Right atrium auricular region (tissue), 2 donors: ENCODE data around the gene RHBDL3. TPM values are rescaled to one million over a fixed set of nuclear protein-coding genes. Genes with fewer than 3 reads are reported as not detected.
A peak's percentile ranks its signal among the peaks of the same experiment; 100 is the strongest.

Source experiments
- DNase-seq: peaks from one replicate; pipeline ENCODE4 v3.0.0-alpha.2; 2019; ENCODE audit warnings: low spot score
- H3K27ac ChIP-seq, 2 donors: fragments of 200-600 bp; sonication (generic); 1 replicate in 1 of 2; 2 replicates in 1 of 2; pipeline ENCODE4 v1.5.1; 2016 to 2019
- H3K27me3 ChIP-seq, 2 donors: fragments of 200-600 bp; sonication (generic); one replicate each; pipeline versions ENCODE4 v1.5.1 to v1.6.0; 2017 to 2019
- H3K36me3 ChIP-seq: fragments of 200-600 bp; sonication (generic); one replicate; pipeline ENCODE4 v1.5.1; 2016
- H3K4me1 ChIP-seq, 2 donors: fragments of 200-600 bp; sonication (generic); one replicate each; pipeline versions ENCODE4 v1.5.1 to v1.6.0; 2017 to 2019
- H3K4me3 ChIP-seq, 2 donors: fragments of 200-600 bp; sonication (generic); 1 replicate in 1 of 2; 2 replicates in 1 of 2; pipeline ENCODE4 v1.5.1; 2017 to 2019; ENCODE audit warnings: mild to moderate bottlenecking in 1 of 2, moderate library complexity in 1 of 2
- H3K9me3 ChIP-seq, 2 donors: fragments of 200-600 bp; sonication (generic); one replicate each; pipeline ENCODE4 v1.5.1; 2019
- CTCF ChIP-seq, 2 donors: fragments of 200-600 bp; sonication (generic); IDR thresholded peaks; one replicate each; pipeline ENCODE4 v1.5.1; 2019; ENCODE audit warnings: antibody characterized with exemption in 2 of 2
- total RNA-seq, 2 donors: library from RNA; depleted of rRNA; stranded (reverse); fragments of >200 nt; gene quantifications; one replicate each; pipeline ENCODE4 v1.1.0, GENCODE V29; 2016

Gene RHBDL3
- total RNA-seq, 2 donors from 2014 or later: 18.0 to 19.2 TPM

DNA sequence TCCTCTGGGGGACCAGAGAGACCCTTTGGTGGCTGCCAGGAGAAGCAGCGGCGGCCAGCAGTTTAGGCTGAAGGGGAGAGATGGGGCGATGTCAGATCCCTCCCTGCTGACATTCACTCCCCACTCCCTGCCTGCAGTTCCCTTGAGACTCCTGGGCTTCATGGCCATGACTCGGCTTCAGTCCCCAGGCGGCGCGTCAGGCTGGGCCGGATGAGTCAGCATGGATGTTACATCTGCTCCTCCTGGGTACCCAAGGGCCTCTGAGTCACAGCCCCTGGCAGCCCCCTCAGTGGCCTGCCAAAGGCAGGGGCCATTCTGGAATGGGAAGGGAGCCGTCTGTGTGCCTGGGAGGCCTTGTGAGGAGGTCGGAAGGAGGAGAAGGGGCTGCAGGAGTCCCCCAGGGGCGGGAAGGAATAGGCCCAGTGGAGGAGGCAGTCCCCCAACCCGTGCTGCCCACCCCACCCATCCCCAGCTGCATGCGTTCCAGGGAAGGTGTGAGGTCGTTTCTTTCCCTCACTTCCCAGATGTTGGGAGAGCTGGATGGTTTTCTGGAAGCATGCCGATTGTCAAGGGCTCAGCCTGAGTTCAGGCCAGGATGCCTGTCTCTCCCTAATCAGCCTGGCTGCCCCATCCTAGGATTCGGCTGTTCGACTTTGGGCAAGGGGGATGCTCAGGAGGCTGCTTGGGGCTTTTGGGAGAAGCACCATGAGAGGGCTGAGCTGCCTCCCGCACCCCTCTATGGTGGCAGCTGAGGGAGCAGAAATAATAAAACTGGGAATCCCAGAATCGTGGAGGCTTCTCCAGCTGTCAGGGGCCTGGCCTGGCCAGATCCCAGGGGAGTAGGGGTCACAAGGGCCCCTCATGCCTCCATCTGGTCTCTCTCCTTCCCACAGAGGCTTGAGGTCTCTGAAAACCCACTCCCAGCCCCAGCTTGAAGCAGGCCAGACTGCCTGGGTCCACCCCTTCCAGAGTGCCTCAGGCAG, 9.7 kb downstream of the RHBDL3 start:
- no peak overlapping the region for H3K4me3 ChIP-seq
- peaks cover 0 to 28% of the 10 kb centered on the region in 2 donors for H3K4me1 ChIP-seq
- no peak for DNase-seq
- H3K27ac ChIP-seq: peak overlapping the region; percentile 4 to 24
- no peaks in the 10 kb centered on the region for H3K36me3 ChIP-seq
- no peak for TF ChIP-seq CTCF (IDR thresholded peaks at IDR 0.05)
- no peaks in the 10 kb centered on the region for H3K9me3 ChIP-seq
- no peaks in the 10 kb centered on the region for H3K27me3 ChIP-seq

DNA sequence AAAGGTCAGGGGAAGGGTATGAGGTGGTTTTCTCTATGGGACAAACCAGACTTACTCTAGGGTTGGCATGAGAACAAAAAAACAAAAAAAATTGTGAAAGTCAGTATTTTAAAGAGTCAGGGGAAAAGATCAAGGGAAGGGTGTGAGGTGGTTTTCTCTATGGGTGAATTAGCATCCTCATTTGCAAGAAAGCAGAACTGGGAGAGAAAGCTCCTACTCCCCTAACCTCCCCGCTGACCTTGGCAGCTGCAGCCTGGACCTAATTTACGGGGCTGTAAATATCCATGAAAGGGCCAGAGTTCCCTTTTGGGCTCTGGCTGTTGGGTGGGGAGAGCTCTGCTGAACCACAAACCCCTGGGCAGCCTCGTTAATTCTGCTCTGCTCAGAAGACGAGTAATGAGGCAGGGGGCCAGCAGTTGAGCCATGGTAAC, 10.6 kb downstream of the RHBDL3 start:
- Histone ChIP-seq H3K4me3 (no peak overlapping the region), H3K27me3 (no peaks in the 10 kb centered on the region), H3K27ac (no peak overlapping the region), H3K4me1 (peaks cover 0 to 36% of the 10 kb centered on the region in 2 donors), H3K36me3 (no peaks in the 10 kb centered on the region), H3K9me3 (no peaks in the 10 kb centered on the region)
- DNase-seq: no peak
- no peak for TF ChIP-seq CTCF (IDR thresholded peaks at IDR 0.05)

DNA sequence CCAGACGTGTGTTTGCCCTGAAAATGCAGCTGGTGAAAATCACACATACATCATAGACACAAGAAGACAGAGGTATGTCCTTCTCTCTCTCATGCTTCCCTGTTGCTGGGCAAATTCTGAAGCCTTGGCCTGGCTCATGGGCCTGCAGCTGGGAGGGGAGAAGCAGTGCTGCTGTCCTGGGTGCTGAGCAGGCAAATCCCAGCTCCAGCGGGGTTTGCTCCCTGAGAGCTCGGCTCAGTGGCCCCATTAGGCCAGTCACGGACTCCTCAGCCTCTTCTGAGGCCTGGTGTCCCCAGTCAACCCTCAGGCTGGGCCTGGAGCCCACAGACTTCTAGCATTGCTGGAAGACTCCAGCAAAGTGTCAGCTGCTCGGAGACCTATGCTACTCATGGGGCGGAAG, 11.7 kb downstream of the RHBDL3 start:
- no peak for TF ChIP-seq CTCF (IDR thresholded peaks at IDR 0.05)
- Histone ChIP-seq H3K4me1 (peaks cover 0 to 40% of the 10 kb centered on the region in 2 donors), H3K4me3 (no peak overlapping the region), H3K9me3 (no peaks in the 10 kb centered on the region), H3K36me3 (no peaks in the 10 kb centered on the region), H3K27me3 (no peaks in the 10 kb centered on the region), H3K27ac (no peak overlapping the region)
- no peak for DNase-seq

DNA sequence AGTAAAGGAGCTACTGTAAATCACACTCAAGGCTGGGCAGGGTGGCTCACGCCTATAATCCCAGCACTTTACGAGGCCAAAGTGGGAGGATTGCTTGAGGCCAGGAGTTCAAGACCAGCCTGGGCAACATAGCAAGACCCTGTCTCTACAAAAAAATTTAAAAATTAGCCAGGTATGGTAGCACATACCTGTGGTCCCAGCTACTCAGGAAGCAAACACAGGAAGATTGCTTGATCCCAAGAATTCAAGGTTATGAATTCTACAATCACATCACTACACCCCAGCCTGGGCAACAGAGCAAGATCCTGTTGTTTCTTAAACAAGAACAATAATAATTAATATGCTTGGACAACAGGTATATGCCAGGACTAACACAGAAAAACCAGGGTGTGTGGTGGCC, 13.2 kb downstream of the RHBDL3 start:
- no peaks in the 10 kb centered on the region for H3K36me3 ChIP-seq
- no peak overlapping the region for H3K4me3 ChIP-seq
- no peak overlapping the region for H3K27ac ChIP-seq
- no peak for TF ChIP-seq CTCF (IDR thresholded peaks at IDR 0.05)
- H3K27me3 ChIP-seq: no peaks in the 10 kb centered on the region
- peaks cover 0 to 34% of the 10 kb centered on the region in 2 donors for H3K4me1 ChIP-seq
- no peak for DNase-seq
- no peaks in the 10 kb centered on the region for H3K9me3 ChIP-seq

DNA sequence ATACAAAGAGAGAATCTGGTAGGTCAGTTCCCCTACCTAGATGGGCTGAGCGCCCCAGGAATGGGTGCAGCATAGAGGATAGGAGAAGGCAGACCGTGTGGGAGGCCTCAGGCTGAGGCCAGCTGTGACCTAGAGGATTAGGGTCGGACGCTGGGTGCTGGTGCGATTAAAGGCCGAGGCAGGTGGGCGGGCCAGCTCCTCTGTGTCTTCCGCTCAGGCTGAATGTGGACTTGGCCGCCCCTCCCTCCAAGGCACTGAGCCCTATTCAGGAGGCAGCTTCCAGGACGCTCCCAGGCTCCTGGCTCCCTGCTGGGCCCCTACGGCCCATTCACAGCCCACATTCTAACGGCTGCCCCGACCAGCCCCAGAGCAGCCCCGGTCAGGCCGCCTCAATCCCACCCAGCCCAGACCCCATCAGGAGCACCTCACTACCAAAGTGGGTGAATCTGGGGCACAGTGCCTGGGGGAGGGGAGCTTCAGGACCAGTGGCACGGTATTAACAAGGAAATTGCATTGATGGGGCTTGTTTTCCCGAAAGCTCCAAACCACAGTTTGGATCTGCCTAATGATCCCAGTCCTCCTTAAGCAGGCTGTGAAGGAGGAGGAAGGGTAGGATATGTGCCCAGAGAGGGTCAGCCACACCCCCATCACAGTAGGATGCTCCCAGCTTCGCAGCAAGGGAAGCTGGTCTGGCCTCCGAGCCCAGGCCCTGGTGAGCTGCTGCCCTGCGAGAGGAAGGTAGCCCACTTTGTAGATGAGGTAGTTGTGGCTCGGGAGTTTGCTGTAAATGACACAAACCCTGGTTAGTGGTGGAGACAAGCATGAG, 14.5 kb downstream of the RHBDL3 start:
- peaks cover 0 to 32% of the 10 kb centered on the region in 2 donors for H3K4me1 ChIP-seq
- no peak overlapping the region for H3K27ac ChIP-seq
- no peak overlapping the region for H3K4me3 ChIP-seq
- H3K36me3 ChIP-seq: no peaks in the 10 kb centered on the region
- no peak for DNase-seq
- H3K9me3 ChIP-seq: no peaks in the 10 kb centered on the region
- H3K27me3 ChIP-seq: no peaks in the 10 kb centered on the region
- no peak for TF ChIP-seq CTCF (IDR thresholded peaks at IDR 0.05)
